ENCODE measurements around the gene GNRHR. TPM values are rescaled to one million over a fixed set of nuclear protein-coding genes. Genes with fewer than 3 reads are reported as not detected.
"Not testable (repeated sequence)": the region's sequence is repeated elsewhere in the genome, so short reads cannot be mapped to it uniquely, and the experiment has no call there.

Gene GNRHR
- polyA plus RNA-seq, 1 of the 3 experiments (the other 2 are of a cell fraction): 0.02 TPM

DNA sequence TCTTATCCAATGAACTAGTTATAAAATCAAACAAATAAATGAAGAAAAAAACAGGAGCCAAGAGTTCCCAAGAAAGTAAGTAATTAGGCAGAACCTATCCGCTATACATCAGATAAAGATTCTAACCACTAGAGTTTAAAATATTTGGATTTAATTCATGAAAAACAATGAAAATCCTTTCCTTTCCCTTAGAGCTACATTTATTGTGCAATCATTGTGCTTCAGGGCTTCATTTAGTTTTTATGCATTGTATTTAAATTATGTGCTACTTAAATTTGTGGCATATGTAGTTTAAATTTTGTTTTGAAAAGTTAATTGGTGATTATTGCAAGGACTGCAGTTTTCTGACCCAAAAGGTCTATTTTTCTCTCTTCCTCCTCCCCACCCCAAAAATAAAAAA, 17.9 kb downstream of the GNRHR start:
- H4K20me1 ChIP-seq (ENCODE audit: insufficient read depth): no peaks in the 10 kb centered on the region
- H3K36me3 ChIP-seq (replicated peaks in 1 of 2; ENCODE audit: control insufficient read depth in 1 of 2, insufficient read depth in 2 of 2, low read length in 1 of 2): no peaks in the 10 kb centered on the region
- CTCF ChIA-PET: interaction anchor here (1.6 to 5.8 kb wide), 3 partner anchors 9 to 46 kb away, joined by 3 to 41 read pairs (median 5); no protein-coding TSS in a partner anchor
- DNase-seq: no peak
- H3K4me3 ChIP-seq (ENCODE audit: low read depth in 2 of 2, low read length in 1 of 2): no peak overlapping the region
- no peaks in the 10 kb centered on the region for H3K27me3 ChIP-seq (ENCODE audit: insufficient read depth)
- peaks cover 5% of the 10 kb centered on the region for H3F3A ChIP-seq (replicated peaks; ENCODE audit: insufficient read depth)
- no peak for TF ChIP-seq NFIC (IDR thresholded peaks at IDR 0.05; ENCODE audit: borderline replicate concordance)
- no peak for TF ChIP-seq FOSL2 (IDR thresholded peaks at IDR 0.05; ENCODE audit: borderline replicate concordance, low read depth)
- TF ChIP-seq ELF1 (IDR thresholded peaks at IDR 0.05): no peak
- TF ChIP-seq RAD21 (IDR thresholded peaks at IDR 0.05; ENCODE audit: low read length): no peak
- no peak for TF ChIP-seq POLR2AphosphoS5 (IDR thresholded peaks at IDR 0.05; ENCODE audit: low read depth, low read length)
- no peak for TF ChIP-seq RFX5 (IDR thresholded peaks at IDR 0.05; ENCODE audit: low read length)
- TF ChIP-seq YY1 (IDR thresholded peaks at IDR 0.05; ENCODE audit: low read depth): no peak
- no peaks in the 10 kb centered on the region for H3K4me1 ChIP-seq (ENCODE audit: control insufficient read depth in 1 of 2, insufficient read depth in 2 of 2, low read depth in 1 of 2, low read length in 1 of 2)
- H2AFZ ChIP-seq (ENCODE audit: low read depth): no peak overlapping the region
- no peaks in the 10 kb centered on the region for H3K9me3 ChIP-seq
- H3K4me2 ChIP-seq: no peak overlapping the region
- WGBS (ENCODE audit: low lambda C conversion rate): 100% methylated on average over 1 of the region's 1 CpG
- no peaks in the 10 kb centered on the region for H3K79me2 ChIP-seq (ENCODE audit: insufficient read depth)
- no peak overlapping the region for H3K9ac ChIP-seq
- H3K27ac ChIP-seq (ENCODE audit: low read depth in 2 of 2, low read length in 1 of 2): no peak overlapping the region
- POLR2A ChIA-PET: no interaction called here
- no peaks in the 10 kb centered on the region for H3K9me2 ChIP-seq

DNA sequence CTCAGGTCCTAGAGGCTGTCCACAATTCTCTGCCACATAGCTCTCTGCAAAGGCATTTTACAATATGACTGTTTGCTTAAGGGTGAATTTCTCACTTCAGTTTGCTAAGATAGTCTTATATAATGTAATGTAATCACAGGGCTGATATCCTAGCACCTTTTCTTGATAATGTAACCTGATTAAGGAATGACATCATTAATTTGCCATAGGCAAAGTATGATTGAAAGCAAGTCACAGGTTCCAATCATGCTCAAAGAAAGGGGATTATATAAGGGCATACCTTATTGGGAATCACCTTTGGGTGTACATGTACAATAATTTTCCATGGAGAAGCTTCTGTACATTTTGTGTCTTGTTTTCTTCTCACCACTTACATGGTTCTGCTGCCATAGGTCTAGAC, 18.9 kb downstream of the GNRHR start:
- Histone ChIP-seq H4K20me1 (ENCODE audit: insufficient read depth) (no peaks in the 10 kb centered on the region), H3K27me3 (ENCODE audit: insufficient read depth) (no peaks in the 10 kb centered on the region), H3K27ac (ENCODE audit: low read depth in 2 of 2, low read length in 1 of 2) (no peak overlapping the region), H3K9me3 (no peaks in the 10 kb centered on the region), H3F3A (replicated peaks; ENCODE audit: insufficient read depth) (peaks cover 5% of the 10 kb centered on the region), H3K4me3 (ENCODE audit: low read depth in 2 of 2, low read length in 1 of 2) (no peak overlapping the region), H3K4me1 (ENCODE audit: control insufficient read depth in 1 of 2, insufficient read depth in 2 of 2, low read depth in 1 of 2, low read length in 1 of 2) (no peaks in the 10 kb centered on the region), H2AFZ (ENCODE audit: low read depth) (no peak overlapping the region), H3K36me3 (replicated peaks in 1 of 2; ENCODE audit: control insufficient read depth in 1 of 2, insufficient read depth in 2 of 2, low read length in 1 of 2) (no peaks in the 10 kb centered on the region), H3K79me2 (ENCODE audit: insufficient read depth) (no peaks in the 10 kb centered on the region), H3K9me2 (no peaks in the 10 kb centered on the region), H3K9ac (no peak overlapping the region), H3K4me2 (no peak overlapping the region)
- ChIA-PET CTCF (interaction anchor here (1.6 to 5.8 kb wide), 3 partner anchors 8 to 47 kb away, joined by 3 to 41 read pairs (median 5); no protein-coding TSS in a partner anchor), POLR2A (no interaction called here)
- no peak for DNase-seq
- TF ChIP-seq FOSL2 (IDR thresholded peaks at IDR 0.05; ENCODE audit: borderline replicate concordance, low read depth) (no peak), RCOR1 (IDR thresholded peaks at IDR 0.05; ENCODE audit: low read length) (no peak), RXRA (IDR thresholded peaks at IDR 0.05; ENCODE audit: borderline replicate concordance, low read depth) (no peak), RFX5 (IDR thresholded peaks at IDR 0.05; ENCODE audit: low read length) (no peak), ZBTB33 (IDR thresholded peaks at IDR 0.05; ENCODE audit: borderline replicate concordance, low read depth) (no peak), PBX3 (IDR thresholded peaks at IDR 0.05) (no peak), RAD21 (IDR thresholded peaks at IDR 0.05; ENCODE audit: low read length) (no peak), MXI1 (IDR thresholded peaks at IDR 0.05; ENCODE audit: low read depth, low read length) (no peak)

DNA sequence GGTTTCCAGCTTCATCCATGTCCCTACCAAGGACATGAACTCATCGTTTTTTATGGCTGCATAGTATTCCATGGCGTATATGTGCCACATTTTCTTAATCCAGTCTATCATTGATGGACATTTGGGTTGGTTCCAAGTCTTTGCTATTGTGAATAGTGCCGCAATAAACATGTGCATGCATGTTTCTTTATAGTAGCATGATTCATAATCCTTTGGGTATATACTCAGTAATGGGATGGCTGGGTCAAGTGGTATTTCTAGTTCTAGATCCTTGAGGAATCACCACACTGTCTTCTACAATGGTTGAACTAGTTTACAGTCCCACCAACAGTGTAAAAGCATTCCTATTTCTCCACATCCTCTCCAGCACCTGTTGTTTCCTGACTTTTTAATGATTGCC, 23.7 kb downstream of the GNRHR start:
- H3K27me3 ChIP-seq (ENCODE audit: insufficient read depth); H3K27ac ChIP-seq (ENCODE audit: low read depth in 2 of 2, low read length in 1 of 2); POLR2A ChIA-PET; H3K79me2 ChIP-seq (ENCODE audit: insufficient read depth); H3K4me1 ChIP-seq (ENCODE audit: control insufficient read depth in 1 of 2, insufficient read depth in 2 of 2, low read depth in 1 of 2, low read length in 1 of 2); H3K9ac ChIP-seq; H2AFZ ChIP-seq (ENCODE audit: low read depth); H3K4me3 ChIP-seq (ENCODE audit: low read depth in 2 of 2, low read length in 1 of 2); CTCF ChIA-PET; DNase-seq; H3K36me3 ChIP-seq (replicated peaks in 1 of 2; ENCODE audit: control insufficient read depth in 1 of 2, insufficient read depth in 2 of 2, low read length in 1 of 2); H3K9me2 ChIP-seq; H4K20me1 ChIP-seq (ENCODE audit: insufficient read depth); H3K4me2 ChIP-seq; H3K9me3 ChIP-seq: not testable (repeated sequence)
- peaks cover 29% of the 10 kb centered on the region for H3F3A ChIP-seq (replicated peaks; ENCODE audit: insufficient read depth)
- WGBS (ENCODE audit: low lambda C conversion rate): 90% methylated on average over 3 of the region's 3 CpGs

All from SK-N-SH (cell line).